ENCODE data around the gene C2CD3.
"Not testable (repeated sequence)": the region's sequence is repeated elsewhere in the genome, so short reads cannot be mapped to it uniquely, and the experiment has no call there.

C2CD3 gene

GRCh38 chr11:74112877-74113276 is 57.9 kb downstream of the C2CD3 start:
- no peak for DNase-seq (ENCODE audit: low read depth)

GRCh38 chr11:74106124-74106523 is 64.7 kb downstream of the C2CD3 start:
- DNase-seq (ENCODE audit: low read depth), result no peak

- DNase-seq (ENCODE audit: low read depth), result no peak
Observed at GRCh38 chr11:74102321-74102720, 68.5 kb downstream of the C2CD3 start.

GRCh38 chr11:74100735-74101134 is 70.1 kb downstream of the C2CD3 start:
- DNase-seq (ENCODE audit: low read depth), result no peak

- no peak for DNase-seq (ENCODE audit: low read depth)
Observed at GRCh38 chr11:74100231-74100630, 70.6 kb downstream of the C2CD3 start.

- DNase-seq (ENCODE audit: low read depth), result no peak
Observed at GRCh38 chr11:74097686-74098237, 73.0 kb downstream of the C2CD3 start.

GRCh38 chr11:74094393-74094792 is 76.4 kb downstream of the C2CD3 start:
- no peak for DNase-seq (ENCODE audit: low read depth)

- DNase-seq (ENCODE audit: low read depth), result no peak
Observed at GRCh38 chr11:74092425-74092824, 78.4 kb downstream of the C2CD3 start.

- no peak for DNase-seq (ENCODE audit: low read depth)
Observed at GRCh38 chr11:74091549-74091948, 79.3 kb downstream of the C2CD3 start.

- no peak for DNase-seq (ENCODE audit: low read depth)
Observed at GRCh38 chr11:74090701-74091100, 80.1 kb downstream of the C2CD3 start.

- no peak for DNase-seq (ENCODE audit: low read depth)
Observed at GRCh38 chr11:74086242-74086884, 84.4 kb downstream of the C2CD3 start.

- no peak for DNase-seq (ENCODE audit: low read depth)
Observed at GRCh38 chr11:74085542-74085892, 85.3 kb downstream of the C2CD3 start.

- DNase-seq (ENCODE audit: low read depth), result no peak
Observed at GRCh38 chr11:74084796-74085541, 85.8 kb downstream of the C2CD3 start.

GRCh38 chr11:74083927-74084326 is 86.9 kb downstream of the C2CD3 start:
- not testable (repeated sequence) for DNase-seq (ENCODE audit: low read depth)

- no peak for DNase-seq (ENCODE audit: low read depth)
Observed at GRCh38 chr11:74081428-74081827, 89.4 kb downstream of the C2CD3 start.

GRCh38 chr11:74077193-74077592 is 93.6 kb downstream of the C2CD3 start:
- no peak for DNase-seq (ENCODE audit: low read depth)

- DNase-seq (ENCODE audit: low read depth), result no peak
Observed at GRCh38 chr11:74072721-74073120, 98.1 kb downstream of the C2CD3 start.

- no peak for DNase-seq (ENCODE audit: low read depth)
Observed at GRCh38 chr11:74072286-74072685, 98.5 kb downstream of the C2CD3 start.

GRCh38 chr11:74070723-74071492 is 99.9 kb downstream of the C2CD3 start:
- no peak for DNase-seq (ENCODE audit: low read depth)

- DNase-seq (ENCODE audit: low read depth), result no peak
Observed at GRCh38 chr11:74069146-74070046, 101.4 kb downstream of the C2CD3 start.

- not testable (repeated sequence) for DNase-seq (ENCODE audit: low read depth)
Observed at GRCh38 chr11:74066663-74067062, 104.1 kb downstream of the C2CD3 start.

GRCh38 chr11:74065534-74065933 is 105.3 kb downstream of the C2CD3 start:
- not testable (repeated sequence) for DNase-seq (ENCODE audit: low read depth)
